Activated CD4-positive, alpha-beta T cell treated with anti-CD3 and anti-CD28 coated beads, Interleukin-2, amount 10 ng/mL, durations not matched to agents 7 days and 5 days (primary cell): ENCODE measurements around the gene YPEL5. TPM values are rescaled to one million over a fixed set of nuclear protein-coding genes. Genes with fewer than 3 reads are reported as not detected.
A peak's percentile ranks its signal among the peaks of the same experiment; 100 is the strongest.

Experiments used
- CTCF ChIA-PET: fragments of 350-600 bp; sonication (Branson Sonifier 250); formaldehyde crosslinking; loops from one replicate; lab custom pipeline; 2021; ENCODE audit warnings: antibody characterized with exemption; lab: Charles Lee
- POLR2A ChIA-PET: fragments of 350-600 bp; sonication (Branson Sonifier 250); formaldehyde crosslinking; loops from one replicate; lab custom pipeline; 2021; ENCODE audit warnings: antibody characterized with exemption; lab: Charles Lee
- DNase-seq: peaks from one replicate; pipeline ENCODE4 v3.0.0-alpha.2; 2020
- H3K27ac Mint-ChIP-seq: one replicate; pipeline ENCODE4 v1.8.0; 2021; ENCODE audit warnings: mild to moderate bottlenecking, moderate library complexity, mixed read lengths
- H3K27me3 Mint-ChIP-seq: one replicate; pipeline ENCODE4 v1.8.0; 2021; ENCODE audit warnings: mixed read lengths
- H3K36me3 Mint-ChIP-seq: one replicate; pipeline ENCODE4 v1.8.0; 2021; ENCODE audit warnings: low read depth, mixed read lengths
- H3K4me1 Mint-ChIP-seq: one replicate; pipeline ENCODE4 v1.8.0; 2021; ENCODE audit warnings: mixed read lengths
- H3K4me3 Mint-ChIP-seq: one replicate; pipeline ENCODE4 v1.8.0; 2021; ENCODE audit warnings: mild to moderate bottlenecking, moderate library complexity, mixed read lengths
- H3K9me3 Mint-ChIP-seq: one replicate; pipeline ENCODE4 v1.8.0; 2021; ENCODE audit warnings: mixed read lengths
- total RNA-seq, 2 experiments: library from RNA; stranded (reverse); gene quantifications; one replicate each; pipeline ENCODE4 v1.2.3, GENCODE V29; 2021

Gene YPEL5
- total RNA-seq, 2 experiments from 2014 or later, result 32.3 to 39.2 TPM

DNA sequence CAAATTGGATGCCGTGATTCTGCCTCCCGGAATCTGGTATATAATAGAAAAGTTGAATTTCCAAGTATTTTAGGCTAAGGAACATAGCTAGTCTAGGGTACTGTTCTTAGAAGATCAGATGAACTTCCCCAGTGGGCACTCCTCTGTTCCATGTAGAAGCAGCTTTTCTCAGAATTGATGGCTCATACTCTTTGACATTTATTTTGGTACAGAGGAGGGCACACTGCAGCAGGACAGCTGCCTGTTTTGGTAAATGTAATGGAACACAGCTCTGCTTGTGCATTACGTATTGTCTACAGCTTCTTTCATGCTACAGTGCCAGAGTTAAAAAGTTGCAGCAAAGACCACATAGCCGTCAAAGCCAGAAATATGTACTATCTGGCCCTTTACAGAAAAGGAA, 10.8 kb downstream of the YPEL5 start:
- DNase-seq, result no peak
- Mint-ChIP-seq H3K4me1 (peaks cover 16% of the 10 kb centered on the region), H3K27me3 (no peaks in the 10 kb centered on the region), H3K9me3 (no peaks in the 10 kb centered on the region), H3K36me3 (peaks cover 44% of the 10 kb centered on the region), H3K4me3 (no peak overlapping the region), H3K27ac (no peak overlapping the region)
- ChIA-PET CTCF (interaction anchor here (1.1 to 3.0 kb wide), 3 partner anchors 10 to 554 kb away, joined by 6 to 11 read pairs (median 7); partner anchors contain the start of gene YPEL5), POLR2A (no interaction called here)

- Mint-ChIP-seq H3K4me1 (peaks cover 17% of the 10 kb centered on the region), H3K27me3 (no peaks in the 10 kb centered on the region), H3K36me3 (peaks cover 39% of the 10 kb centered on the region), H3K9me3 (no peaks in the 10 kb centered on the region), H3K4me3 (no peak overlapping the region), H3K27ac (no peak overlapping the region)
- ChIA-PET POLR2A (no interaction called here), CTCF (no interaction called here)
- DNase-seq, result no peak
Measured at GRCh38 chr2:30159766-30160165, 13.0 kb downstream of the YPEL5 start.

DNA sequence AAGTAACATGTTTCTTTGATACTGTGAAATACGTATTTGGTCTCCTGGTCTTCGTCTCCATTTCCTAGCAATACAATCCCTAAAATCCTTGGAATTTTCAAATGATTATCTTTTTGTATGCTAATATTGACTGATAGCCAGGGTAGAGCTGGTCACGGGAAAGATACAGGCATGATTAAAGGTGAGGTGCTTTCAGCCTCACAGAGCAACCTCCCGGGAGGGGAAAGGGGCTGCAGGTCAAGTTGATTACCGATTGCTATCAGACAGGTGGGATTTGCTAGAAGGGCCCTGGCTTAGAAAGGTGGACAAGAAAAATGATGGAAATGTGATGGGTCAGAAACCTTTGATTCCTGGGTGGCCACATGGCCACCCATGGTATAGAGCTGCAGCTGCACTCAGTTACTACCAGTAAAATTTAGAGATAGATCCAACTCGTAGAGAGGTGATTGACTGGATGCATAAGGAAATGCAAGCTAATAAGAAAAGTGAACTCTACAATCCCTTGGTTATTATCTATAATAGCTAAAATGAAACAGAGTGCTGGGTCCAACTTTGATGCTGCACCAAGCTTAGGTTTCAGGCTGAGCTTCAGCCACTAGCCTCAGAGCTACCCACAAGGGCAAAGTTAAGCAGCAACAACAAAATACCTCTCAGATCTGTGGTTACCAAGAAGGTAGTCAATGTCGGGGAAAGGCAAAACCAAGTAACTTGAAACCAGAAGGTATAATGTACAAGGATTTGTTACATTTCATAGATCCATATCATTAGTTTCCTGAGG, 15.3 kb downstream of the YPEL5 start:
- Mint-ChIP-seq H3K36me3 (peaks cover 30% of the 10 kb centered on the region), H3K4me3 (no peak overlapping the region), H3K27ac (no peak overlapping the region), H3K4me1 (peaks cover 12% of the 10 kb centered on the region), H3K27me3 (no peaks in the 10 kb centered on the region), H3K9me3 (no peaks in the 10 kb centered on the region)
- POLR2A ChIA-PET, result no interaction called here
- CTCF ChIA-PET, result interaction anchor here (0.9 to 13.4 kb wide), 2 partner anchors 14 to 549 kb away, joined by 4 to 252 read pairs; no protein-coding TSS in a partner anchor
- no peak for DNase-seq

DNA sequence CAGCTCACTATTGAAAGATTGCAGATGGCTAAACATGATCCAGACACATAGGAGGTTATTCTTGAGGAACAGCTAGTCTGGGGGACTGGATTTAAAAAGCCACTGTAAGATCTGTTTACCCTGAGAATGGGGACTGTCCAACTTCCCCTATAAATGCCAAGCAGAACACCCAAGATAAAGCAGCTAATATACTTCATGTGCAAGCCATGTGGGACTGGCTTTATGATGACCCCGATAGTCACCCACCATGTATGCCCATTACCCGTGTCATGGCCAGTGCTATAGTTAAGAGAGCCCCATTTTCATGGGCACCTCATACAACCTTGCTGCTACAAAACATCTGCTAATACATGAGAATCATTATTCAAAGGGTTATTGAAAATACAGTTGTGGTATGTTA, 16.0 kb downstream of the YPEL5 start:
- ChIA-PET POLR2A (no interaction called here), CTCF (interaction anchor here (0.9 to 13.4 kb wide), 2 partner anchors 15 to 548 kb away, joined by 4 to 252 read pairs; no protein-coding TSS in a partner anchor)
- peaks cover 6% of the 10 kb centered on the region for H3K4me1 Mint-ChIP-seq
- no peak overlapping the region for H3K27ac Mint-ChIP-seq
- H3K27me3 Mint-ChIP-seq, result no peaks in the 10 kb centered on the region
- no peaks in the 10 kb centered on the region for H3K9me3 Mint-ChIP-seq
- no peak overlapping the region for H3K4me3 Mint-ChIP-seq
- DNase-seq, result no peak
- peaks cover 24% of the 10 kb centered on the region for H3K36me3 Mint-ChIP-seq

GRCh38 chr2:30164131-30164925, 17.5 kb downstream of the YPEL5 start:
- Mint-ChIP-seq H3K36me3 (peaks cover 12% of the 10 kb centered on the region), H3K27me3 (no peaks in the 10 kb centered on the region), H3K9me3 (no peaks in the 10 kb centered on the region), H3K4me1 (peaks cover 6% of the 10 kb centered on the region), H3K27ac (no peak overlapping the region), H3K4me3 (no peak overlapping the region)
- ChIA-PET POLR2A (interaction anchor here (0.7 to 1.1 kb wide), 4 partner anchors 8 to 545 kb away, joined by 3 to 11 read pairs (median 4); no protein-coding TSS in a partner anchor), CTCF (interaction anchor here (0.6 to 13.4 kb wide), 40 partner anchors 8 to 1972 kb away, joined by 3 to 252 read pairs (median 4); partner anchors contain the start of genes LBH and YPEL5)
- DNase-seq, result no peak

GRCh38 chr2:30165050-30165520, 18.3 kb downstream of the YPEL5 start:
- no peak overlapping the region for H3K4me3 Mint-ChIP-seq
- no peaks in the 10 kb centered on the region for H3K9me3 Mint-ChIP-seq
- H3K4me1 Mint-ChIP-seq, result peaks cover 6% of the 10 kb centered on the region
- H3K27ac Mint-ChIP-seq, result no peak overlapping the region
- CTCF ChIA-PET, result interaction anchor here (0.6 to 13.4 kb wide), 46 partner anchors 9 to 1971 kb away, joined by 3 to 252 read pairs (median 4); partner anchors contain the start of genes LBH and YPEL5
- peaks cover 4% of the 10 kb centered on the region for H3K36me3 Mint-ChIP-seq
- POLR2A ChIA-PET, result interaction anchor here (0.6 to 1.1 kb wide), 4 partner anchors 9 to 545 kb away, joined by 3 to 11 read pairs (median 5); no protein-coding TSS in a partner anchor
- no peaks in the 10 kb centered on the region for H3K27me3 Mint-ChIP-seq
- peak; percentile 83 for DNase-seq

DNA sequence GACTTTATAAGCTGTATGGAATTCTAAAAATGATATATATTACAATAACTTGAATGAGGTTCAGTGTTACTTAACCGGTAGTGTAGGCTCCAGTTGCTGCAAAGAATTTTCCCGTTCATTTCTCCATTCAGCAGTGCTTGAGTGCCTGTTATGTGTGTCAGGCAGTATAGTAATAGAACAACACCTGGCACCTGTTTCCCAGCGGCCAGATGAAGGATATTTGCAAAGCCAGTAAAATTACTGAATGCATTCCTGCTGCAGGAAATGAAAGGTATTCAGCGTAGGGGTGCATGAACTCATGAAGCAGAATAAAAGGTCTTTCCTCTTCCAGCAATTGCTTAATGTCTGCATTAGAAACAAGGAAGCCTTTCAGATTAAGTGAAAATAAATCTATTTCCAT, 18.8 kb downstream of the YPEL5 start:
- Mint-ChIP-seq H3K27me3 (no peaks in the 10 kb centered on the region), H3K4me1 (peaks cover 6% of the 10 kb centered on the region), H3K4me3 (no peak overlapping the region), H3K9me3 (no peaks in the 10 kb centered on the region), H3K36me3 (no peaks in the 10 kb centered on the region), H3K27ac (no peak overlapping the region)
- ChIA-PET CTCF (interaction anchor here (0.6 to 13.4 kb wide), 38 partner anchors 9 to 1355 kb away, joined by 3 to 252 read pairs (median 4); partner anchors contain the start of genes LBH and YPEL5), POLR2A (interaction anchor here (1.0 to 1.1 kb wide), 2 partner anchors 9 to 544 kb away, joined by 3 to 11 read pairs; no protein-coding TSS in a partner anchor)
- no peak for DNase-seq

GRCh38 chr2:30172627-30173026, 25.8 kb downstream of the YPEL5 start:
- ChIA-PET CTCF (interaction anchor here (13.4 kb wide), 1 partner anchor 538 kb away, joined by 252 read pairs; no protein-coding TSS in a partner anchor), POLR2A (no interaction called here)
- H3K9me3 Mint-ChIP-seq, result no peaks in the 10 kb centered on the region
- no peaks in the 10 kb centered on the region for H3K27me3 Mint-ChIP-seq
- H3K4me3 Mint-ChIP-seq, result no peak overlapping the region
- no peak overlapping the region for H3K27ac Mint-ChIP-seq
- no peak for DNase-seq
- no peaks in the 10 kb centered on the region for H3K36me3 Mint-ChIP-seq
- no peaks in the 10 kb centered on the region for H3K4me1 Mint-ChIP-seq

DNA sequence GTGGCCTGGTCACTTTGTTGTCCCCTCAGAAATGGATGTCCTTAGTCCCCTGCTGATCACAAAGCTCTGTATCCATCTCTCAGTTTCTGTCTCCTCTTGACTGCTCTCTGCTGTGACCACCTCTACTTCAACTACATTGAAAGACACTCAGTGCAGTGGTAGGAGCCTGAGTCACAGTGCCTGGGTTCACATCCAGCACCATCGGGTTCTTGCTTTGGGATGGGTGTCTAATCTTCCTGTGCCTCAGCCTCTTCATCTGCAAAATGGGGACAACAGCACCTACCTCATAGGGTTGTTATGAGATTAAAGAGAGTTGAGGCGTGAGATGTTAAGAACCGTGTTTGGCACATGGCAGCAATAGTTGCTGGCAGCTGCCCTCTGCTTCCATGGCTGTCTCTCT, 30.6 kb downstream of the YPEL5 start:
- CTCF ChIA-PET, result interaction anchor here (1.9 kb wide), 1 partner anchor 534 kb away, joined by 6 read pairs; no protein-coding TSS in a partner anchor
- no peaks in the 10 kb centered on the region for H3K9me3 Mint-ChIP-seq
- H3K27me3 Mint-ChIP-seq, result no peaks in the 10 kb centered on the region

DNA sequence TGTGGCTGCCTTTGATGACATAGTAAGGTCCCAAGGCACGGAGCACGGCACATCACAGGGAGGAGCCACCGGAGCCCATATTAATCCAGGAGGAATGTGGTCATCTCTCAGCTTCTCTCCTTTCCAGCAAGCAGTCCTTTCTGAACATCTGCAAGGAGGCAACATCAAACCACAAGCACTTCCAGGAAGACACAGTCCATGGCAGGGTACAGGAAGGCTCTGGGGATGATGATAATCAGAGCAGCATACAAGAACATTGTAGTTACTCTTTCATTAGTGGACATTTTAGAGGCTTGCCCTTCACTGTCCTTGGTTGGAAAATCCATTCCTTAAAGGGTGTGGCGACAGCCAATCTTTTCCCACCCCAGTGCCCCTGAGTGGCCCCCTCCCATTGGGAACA, 31.1 kb downstream of the YPEL5 start:
- Mint-ChIP-seq H3K9me3 (no peaks in the 10 kb centered on the region), H3K27me3 (no peaks in the 10 kb centered on the region), H3K36me3 (no peaks in the 10 kb centered on the region), H3K4me3 (no peak overlapping the region), H3K27ac (no peak overlapping the region), H3K4me1 (peaks cover 2% of the 10 kb centered on the region)
- ChIA-PET POLR2A (no interaction called here), CTCF (interaction anchor here (1.9 kb wide), 1 partner anchor 534 kb away, joined by 6 read pairs; no protein-coding TSS in a partner anchor)
- DNase-seq, result no peak

More for the DNA sequence above, 30.6 kb downstream of the YPEL5 start:
- Mint-ChIP-seq H3K27ac (no peak overlapping the region), H3K4me3 (no peak overlapping the region), H3K4me1 (peaks cover 2% of the 10 kb centered on the region), H3K36me3 (no peaks in the 10 kb centered on the region)
- no peak for DNase-seq
- POLR2A ChIA-PET, result no interaction called here

- POLR2A ChIA-PET, result no interaction called here
- no peak for DNase-seq
- Mint-ChIP-seq H3K27me3 (no peaks in the 10 kb centered on the region), H3K36me3 (no peaks in the 10 kb centered on the region), H3K4me1 (peaks cover 2% of the 10 kb centered on the region), H3K9me3 (no peaks in the 10 kb centered on the region), H3K27ac (no peak overlapping the region), H3K4me3 (no peak overlapping the region)
- CTCF ChIA-PET, result interaction anchor here (1.1 to 1.7 kb wide), 2 partner anchors 9 kb away, joined by 3 to 4 read pairs; no protein-coding TSS in a partner anchor
Measured at GRCh38 chr2:30178618-30179434, 32.0 kb downstream of the YPEL5 start.
